GM15510 (cell line): Measurements from ENCODE around the gene EGFL8.

Source experiments
- POLR2A ChIP-seq: IDR thresholded peaks from 3 replicates; pipeline ENCODE4 v1.6.1; 2011; ENCODE audit warnings: borderline replicate concordance; ENCODE audit not compliant: insufficient read length; ENCODE audit errors: extremely low read depth

The EGFL8 gene

GRCh38 chr6:32192608-32193039, 28.2 kb downstream of the EGFL8 start, which contains the start of gene GPSM3:
Gene GPSM3, minus strand, starts transcription at chr6:32192643. Its CDS starts 130 bp downstream, at chr6:32192513.
- peak; percentile 51 for TF ChIP-seq POLR2A

DNA sequence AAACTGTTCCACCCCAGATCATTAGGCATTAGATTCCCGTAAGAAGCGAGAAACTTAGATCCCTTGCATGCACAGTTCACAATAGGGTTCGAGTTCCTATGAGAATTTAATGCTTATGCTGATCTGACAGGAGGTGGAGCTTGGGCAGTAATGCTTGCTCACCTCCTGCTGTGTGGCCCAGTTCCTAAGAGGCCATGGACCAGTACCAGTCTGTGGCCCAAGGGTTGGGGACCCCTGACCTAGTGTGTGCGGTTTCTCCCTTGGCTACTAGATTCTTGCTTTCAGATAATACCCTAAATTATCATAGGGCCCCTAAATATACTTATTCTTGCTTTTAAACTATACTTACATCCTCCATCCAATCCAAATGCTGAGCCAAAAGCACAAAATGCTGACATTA, 30.0 kb downstream of the EGFL8 start:
- no peak for TF ChIP-seq POLR2A

- TF ChIP-seq POLR2A, result peak; percentile 54
Measured at GRCh38 chr6:32194825-32195651, 30.6 kb downstream of the EGFL8 start.

GRCh38 chr6:32195652-32195901, 31.2 kb downstream of the EGFL8 start:
- no peak for TF ChIP-seq POLR2A

DNA sequence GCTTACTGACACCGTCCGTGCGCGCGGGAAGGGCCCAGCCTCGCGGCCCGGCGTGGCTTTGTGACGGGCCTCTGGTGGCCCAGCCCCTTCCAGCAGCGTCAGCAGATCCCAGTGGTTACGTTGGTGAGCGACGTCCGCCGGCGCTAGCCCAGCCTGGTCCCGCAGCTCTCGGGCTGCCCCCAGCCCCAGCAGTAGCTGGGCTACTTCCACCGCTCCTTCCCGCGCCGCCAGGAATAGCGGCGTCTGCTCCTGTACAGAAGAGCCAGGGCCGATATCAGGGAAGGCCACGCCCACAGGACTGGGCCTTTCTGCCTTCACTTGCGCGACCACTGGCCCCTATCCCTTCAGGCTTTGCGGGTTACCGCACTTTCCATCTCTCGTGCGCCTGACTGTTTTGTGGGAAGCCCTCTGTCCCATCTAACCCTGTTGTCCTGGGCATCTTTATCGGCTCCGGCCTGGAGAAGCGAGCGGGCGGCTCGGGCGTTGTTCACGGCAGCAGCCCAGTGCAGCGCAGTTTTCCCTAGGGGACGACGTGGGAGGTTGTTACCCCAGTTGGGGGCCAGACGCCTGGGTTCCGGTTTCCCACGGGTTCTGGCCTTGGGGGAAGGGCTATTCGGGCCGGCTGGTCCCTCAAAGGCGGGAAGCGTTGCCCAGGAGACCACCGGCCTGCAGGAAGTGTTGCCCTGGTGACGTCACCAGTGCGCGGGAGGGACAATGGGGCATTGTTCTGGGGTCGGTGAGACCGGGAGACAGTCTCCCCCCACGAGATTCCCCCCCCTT, 31.7 kb downstream of the EGFL8 start:
- TF ChIP-seq POLR2A, result peak; percentile 93

GRCh38 chr6:32196682-32197616, 32.6 kb downstream of the EGFL8 start:
- no peak for TF ChIP-seq POLR2A

DNA sequence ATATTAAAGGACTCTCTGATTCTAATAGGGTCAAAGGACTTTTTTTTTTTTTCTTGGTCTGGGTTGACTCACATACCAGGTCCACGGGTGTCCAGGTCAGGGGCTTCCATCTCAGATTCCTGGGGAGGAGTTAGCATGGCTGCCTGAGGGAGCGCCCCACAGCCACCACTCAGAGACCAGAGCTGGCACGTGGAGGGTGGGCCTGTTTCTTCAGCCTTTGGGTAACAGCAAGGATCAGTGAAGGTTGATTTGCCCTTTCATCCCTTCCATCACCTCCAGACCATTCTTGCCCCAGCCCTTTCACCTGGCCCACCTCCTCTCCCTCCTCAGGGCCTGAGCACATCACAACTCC, 33.9 kb downstream of the EGFL8 start:
- no peak for TF ChIP-seq POLR2A

DNA sequence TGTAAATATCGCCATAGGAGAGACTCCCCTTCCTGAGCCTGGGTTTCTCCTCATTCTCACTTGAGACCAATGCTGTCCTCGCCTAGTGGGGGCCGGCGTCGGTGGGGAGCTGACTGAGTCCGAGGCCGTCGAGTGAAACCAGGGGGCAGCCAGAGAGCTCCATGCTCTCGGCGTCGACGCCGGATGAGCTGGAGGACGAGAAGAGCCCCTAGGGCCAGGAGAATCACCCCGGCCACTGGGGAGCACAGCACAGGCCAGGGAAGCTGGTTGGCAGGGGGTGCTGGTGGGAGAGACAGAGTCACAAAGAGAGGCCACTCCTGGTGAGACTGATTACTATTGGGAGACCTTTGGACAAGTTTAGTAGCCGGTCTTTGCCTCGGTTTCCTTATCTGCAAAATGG, 34.5 kb downstream of the EGFL8 start:
- no peak for TF ChIP-seq POLR2A

DNA sequence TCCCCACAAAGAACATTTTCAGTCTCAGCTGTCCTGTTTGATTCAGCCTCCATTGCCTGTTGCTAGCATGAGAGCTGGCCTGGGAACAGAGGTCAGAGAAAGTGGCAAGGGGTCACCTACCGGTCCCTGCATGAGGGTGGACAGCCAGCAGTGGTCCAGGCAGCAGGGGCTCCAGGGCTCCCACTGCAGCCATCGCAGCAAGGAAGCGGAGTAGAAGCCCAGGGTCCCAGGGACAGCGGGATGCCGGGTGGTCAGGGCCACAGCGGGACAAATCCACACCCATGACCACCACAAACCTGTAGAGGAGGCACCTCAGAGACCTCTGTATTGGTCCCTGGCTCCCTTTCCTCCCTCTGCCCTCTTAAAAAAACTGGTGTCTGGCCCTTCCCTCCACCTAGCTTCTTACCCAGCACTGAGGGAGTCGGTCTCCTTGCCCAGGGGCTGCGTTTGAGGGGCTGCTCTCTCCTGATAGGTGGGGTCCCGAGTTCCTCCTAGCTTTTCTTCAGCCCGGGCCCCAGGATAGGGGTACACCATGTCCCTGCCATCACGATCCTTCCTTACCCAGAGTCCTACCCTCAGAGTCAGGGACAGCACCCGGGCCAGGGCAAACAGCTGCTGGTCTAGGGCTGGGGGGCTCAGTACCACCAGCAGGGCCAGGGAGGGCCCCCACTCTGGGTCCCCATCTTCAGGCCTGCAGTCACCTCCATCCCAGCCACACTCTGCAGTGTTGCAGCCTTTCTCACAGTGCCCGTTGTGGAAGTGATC, 36.5 kb downstream of the EGFL8 start:
- no peak for TF ChIP-seq POLR2A

DNA sequence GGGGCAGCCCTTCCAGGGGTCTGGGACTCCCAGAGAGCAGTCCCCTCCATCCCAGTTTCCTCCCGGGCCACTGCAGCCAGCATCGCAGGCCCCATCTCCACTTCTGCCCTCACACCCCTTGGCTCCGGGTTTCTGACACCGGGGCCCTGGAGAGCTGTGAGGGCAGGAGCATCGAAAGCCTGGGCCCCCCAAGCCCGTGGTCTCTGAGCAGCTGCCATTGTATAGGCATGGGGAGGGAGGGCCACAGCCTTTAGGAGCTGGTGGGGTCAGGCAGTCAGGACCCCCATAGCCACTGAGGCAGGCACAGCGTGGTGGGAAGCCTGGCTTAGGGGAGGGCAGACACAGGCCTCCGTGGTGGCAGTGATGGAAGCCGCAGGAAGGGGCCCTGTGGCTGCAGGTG, 37.8 kb downstream of the EGFL8 start:
- TF ChIP-seq POLR2A, result no peak

- no peak for TF ChIP-seq POLR2A
Measured at GRCh38 chr6:32203426-32204267, 39.3 kb downstream of the EGFL8 start.

GRCh38 chr6:32204268-32204715, 39.9 kb downstream of the EGFL8 start:
- TF ChIP-seq POLR2A, result no peak

DNA sequence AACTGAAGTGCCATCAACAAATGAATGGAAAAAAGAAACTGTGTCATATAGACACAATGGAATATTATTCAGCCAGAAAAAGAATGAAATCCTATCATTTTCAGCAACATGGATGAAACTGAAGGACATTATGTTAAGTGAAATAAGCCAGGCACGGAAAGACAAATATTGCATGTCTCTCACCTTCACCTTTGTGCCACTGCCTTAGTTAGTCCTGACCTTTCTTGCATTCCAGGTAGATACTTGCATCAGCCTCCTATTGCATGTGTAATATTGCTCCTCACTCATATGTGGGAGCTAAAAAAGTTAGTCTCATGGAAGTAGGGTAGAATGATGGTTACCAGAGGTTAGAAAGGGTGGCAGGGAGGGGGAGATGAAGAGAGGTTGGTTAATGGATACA, 44.6 kb downstream of the EGFL8 start:
- TF ChIP-seq POLR2A, result no peak
